GM19468 (cell line): ENCODE measurements around the gene PKP3.
"Not testable (repeated sequence)": the region's sequence is repeated elsewhere in the genome, so short reads cannot be mapped to it uniquely, and the experiment has no call there.

Source experiments
- ATAC-seq: cut with Tn5 transposase; IDR thresholded peaks from one replicate; pipeline ENCODE4 v1.9.1; 2021; ENCODE audit warnings: mild to moderate bottlenecking, moderate library complexity, moderate number of reproducible peaks; ENCODE audit not compliant: unreplicated experiment; ENCODE audit errors: extremely low read depth

Gene PKP3

DNA sequence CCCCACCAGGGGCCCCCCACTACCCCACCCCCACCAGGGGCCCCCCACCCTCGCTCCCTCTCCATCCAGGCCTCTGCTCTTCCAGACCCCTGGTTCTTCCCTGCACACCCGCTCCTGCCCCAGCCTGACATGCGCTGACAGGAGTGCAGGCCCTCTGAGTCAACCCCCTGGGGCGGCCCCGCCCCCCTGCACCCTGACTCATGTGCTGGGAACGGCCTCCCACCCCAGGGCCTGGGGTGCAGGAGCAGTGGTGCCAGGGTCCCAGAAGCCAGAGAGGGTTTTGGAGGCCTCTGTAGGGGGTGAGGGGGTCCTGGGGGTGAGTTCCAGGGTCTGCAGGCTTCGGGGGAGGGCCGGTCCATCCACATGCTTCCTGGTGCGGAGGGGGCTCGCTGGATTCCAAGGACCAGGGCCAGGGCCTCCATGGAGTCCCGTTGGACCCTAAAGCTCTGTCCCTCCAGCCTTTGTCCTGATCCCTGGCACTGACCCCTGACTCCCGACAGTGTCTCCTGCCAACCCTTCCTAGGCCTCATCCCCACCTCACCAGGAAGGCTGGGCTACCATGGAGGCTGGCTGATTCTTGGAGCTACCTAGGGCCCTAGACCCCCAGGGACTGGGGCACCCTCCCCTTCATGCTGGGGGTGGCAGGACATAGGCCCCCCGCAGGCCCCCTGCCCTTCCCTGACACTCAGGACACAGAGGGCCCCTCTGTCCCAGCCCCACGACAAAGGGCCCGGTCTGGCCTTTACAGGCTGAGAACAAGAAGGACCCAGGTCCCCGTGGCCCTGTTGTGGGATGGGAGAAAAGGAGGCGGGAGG is 583 bp upstream of the PKP3 start:
- no peak for ATAC-seq

DNA sequence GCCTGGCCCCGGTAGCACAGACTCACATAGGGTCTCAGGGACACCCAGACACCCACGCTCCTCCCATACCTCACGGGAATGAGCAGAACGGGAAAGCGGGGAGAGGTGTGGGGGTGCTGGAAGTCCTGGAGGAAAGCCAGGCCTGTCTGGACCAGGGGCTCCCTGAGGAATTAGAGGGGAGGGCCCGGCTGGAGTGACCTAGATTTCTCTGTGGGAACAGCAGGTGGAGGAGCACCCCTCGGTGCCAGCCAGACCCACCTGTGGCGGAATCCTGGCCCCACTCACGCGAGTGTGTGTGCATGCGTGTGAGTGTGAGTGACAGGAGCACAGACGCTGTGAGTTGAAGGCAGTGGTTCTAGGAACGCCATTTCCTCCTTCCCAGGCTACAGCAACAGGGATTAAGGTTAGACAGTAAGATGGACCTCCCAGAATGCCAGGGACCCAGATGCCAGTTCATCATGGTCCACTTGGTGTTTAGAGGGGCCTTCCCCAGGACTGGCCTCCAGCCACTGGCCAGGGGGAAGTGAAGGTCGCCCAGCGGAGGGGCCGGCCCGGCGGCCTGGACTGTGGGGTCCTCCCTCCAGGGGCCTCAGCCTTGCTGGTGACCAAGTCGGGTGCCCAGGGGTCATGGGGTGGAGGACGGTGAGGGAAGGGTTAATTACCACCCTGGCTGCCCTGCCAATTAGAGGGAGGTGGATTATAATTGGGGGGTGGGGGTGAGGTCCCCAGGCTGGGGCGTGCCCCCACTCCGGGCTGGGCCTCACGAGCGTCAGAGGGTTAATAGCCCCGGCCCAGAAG is 1.0 kb downstream of the PKP3 start:
- no peak for ATAC-seq

DNA sequence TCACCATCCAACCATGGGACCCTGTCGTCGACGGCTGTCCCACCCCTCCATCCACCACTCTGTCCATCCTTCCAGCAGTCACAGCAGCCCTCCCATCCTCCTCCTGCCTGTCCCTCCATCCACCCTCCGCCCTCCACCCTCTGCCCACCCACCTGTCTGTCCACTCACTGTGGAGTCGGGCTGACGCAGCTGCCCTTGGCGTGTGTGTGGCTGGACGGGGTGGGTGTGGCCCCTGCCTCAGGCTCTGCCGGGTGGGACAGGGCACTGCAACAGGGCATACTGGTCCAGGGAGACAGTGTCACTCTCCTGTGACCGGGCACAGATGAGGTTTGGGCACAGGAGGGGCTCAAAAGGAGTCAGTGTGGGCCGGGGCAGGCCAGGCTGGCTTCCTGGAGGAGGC is 1.9 kb downstream of the PKP3 start:
- ATAC-seq: no peak

DNA sequence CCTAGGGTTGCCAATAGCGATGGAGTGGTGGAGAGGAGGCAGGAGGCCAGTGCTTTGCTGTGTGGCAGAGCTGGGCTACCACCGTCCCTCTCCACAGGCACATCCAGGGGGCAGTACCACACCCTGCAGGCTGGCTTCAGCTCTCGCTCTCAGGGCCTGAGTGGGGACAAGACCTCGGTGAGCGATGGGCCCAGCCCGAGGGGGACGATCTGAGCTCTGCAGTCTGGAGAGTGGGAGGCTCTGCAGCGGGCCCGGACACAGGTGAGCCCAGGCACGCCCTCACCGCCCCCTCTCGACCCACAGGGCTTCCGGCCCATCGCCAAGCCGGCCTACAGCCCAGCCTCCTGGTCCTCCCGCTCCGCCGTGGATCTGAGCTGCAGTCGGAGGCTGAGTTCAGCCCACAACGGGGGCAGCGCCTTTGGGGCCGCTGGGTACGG is 2.5 kb downstream of the PKP3 start:
- no peak for ATAC-seq

DNA sequence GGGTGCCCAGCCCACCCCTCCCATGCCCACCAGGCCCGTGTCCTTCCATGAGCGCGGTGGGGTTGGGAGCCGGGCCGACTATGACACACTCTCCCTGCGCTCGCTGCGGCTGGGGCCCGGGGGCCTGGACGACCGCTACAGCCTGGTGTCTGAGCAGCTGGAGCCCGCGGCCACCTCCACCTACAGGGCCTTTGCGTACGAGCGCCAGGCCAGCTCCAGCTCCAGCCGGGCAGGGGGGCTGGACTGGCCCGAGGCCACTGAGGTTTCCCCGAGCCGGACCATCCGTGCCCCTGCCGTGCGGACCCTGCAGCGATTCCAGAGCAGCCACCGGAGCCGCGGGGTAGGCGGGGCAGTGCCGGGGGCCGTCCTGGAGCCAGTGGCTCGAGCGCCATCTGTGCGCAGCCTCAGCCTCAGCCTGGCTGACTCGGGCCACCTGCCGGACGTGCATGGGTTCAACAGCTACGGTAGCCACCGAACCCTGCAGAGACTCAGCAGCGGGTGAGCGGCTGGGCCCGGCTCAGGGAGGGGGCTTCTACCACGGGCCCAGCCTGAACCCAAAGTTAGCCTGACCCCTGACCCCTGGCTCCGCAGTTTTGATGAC is 3.0 kb downstream of the PKP3 start:
- ATAC-seq: no peak

DNA sequence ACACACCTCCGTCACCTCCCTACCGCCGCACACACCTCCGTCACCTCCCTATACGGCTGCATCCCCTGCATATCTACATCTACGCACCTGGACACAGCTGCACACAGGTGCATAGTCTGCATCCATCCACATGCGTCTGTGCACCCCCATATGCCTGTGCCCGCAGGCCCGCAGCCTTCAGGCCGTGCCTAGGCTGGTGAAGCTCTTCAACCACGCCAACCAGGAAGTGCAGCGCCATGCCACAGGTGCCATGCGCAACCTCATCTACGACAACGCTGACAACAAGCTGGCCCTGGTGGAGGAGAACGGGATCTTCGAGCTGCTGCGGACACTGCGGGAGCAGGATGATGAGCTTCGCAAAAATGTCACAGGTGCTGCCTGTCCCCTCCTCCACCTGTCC is 4.8 kb downstream of the PKP3 start:
- ATAC-seq: no peak

DNA sequence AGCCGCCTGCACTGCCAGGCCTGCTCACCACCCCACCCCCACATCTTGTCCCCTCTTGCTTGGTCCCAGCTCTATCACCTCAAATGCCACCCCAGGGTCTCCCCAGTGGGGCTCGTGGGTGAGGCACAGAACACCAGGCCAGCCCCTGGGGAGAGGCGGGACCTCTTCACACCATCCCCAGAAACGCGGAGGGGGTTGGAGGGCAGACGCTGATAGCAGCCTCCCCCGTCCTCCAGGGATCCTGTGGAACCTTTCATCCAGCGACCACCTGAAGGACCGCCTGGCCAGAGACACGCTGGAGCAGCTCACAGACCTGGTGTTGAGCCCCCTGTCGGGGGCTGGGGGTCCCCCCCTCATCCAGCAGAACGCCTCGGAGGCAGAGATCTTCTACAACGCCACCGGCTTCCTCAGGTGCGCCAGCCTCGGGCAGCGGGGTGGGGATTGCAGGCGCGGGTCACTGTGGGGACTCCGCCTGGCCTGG is 5.8 kb downstream of the PKP3 start:
- ATAC-seq: no peak

DNA sequence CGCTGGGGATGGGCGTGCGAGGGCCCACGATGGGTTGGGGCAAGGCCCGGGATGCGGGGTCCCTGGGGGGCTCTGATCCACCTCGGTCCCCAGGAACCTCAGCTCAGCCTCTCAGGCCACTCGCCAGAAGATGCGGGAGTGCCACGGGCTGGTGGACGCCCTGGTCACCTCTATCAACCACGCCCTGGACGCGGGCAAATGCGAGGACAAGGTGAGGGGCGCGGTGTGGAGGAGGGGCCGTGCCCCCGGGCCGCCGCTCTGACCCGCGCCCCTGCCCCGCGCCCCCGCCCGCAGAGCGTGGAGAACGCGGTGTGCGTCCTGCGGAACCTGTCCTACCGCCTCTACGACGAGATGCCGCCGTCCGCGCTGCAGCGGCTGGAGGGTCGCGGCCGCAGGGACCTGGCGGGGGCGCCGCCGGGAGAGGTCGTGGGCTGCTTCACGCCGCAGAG is 6.3 kb downstream of the PKP3 start:
- ATAC-seq: no peak

DNA sequence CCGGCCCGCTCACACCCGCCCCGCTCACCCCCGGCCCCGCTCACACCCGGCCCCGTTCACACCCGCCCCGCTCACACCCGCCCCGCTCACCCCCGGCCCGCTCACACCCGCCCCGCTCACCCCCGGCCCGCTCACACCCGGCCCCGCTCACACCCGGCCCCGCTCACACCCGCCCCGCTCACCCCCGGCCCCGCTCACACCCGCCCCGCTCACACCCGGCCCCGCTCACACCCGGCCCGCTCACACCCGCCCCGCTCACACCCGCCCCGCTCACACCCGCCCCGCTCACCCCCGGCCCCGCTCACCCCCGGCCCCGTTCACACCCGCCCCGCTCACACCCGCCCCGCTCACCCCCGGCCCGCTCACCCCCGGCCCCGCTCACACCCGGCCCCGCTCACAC is 7.2 kb downstream of the PKP3 start:
- ATAC-seq: not testable (repeated sequence)

DNA sequence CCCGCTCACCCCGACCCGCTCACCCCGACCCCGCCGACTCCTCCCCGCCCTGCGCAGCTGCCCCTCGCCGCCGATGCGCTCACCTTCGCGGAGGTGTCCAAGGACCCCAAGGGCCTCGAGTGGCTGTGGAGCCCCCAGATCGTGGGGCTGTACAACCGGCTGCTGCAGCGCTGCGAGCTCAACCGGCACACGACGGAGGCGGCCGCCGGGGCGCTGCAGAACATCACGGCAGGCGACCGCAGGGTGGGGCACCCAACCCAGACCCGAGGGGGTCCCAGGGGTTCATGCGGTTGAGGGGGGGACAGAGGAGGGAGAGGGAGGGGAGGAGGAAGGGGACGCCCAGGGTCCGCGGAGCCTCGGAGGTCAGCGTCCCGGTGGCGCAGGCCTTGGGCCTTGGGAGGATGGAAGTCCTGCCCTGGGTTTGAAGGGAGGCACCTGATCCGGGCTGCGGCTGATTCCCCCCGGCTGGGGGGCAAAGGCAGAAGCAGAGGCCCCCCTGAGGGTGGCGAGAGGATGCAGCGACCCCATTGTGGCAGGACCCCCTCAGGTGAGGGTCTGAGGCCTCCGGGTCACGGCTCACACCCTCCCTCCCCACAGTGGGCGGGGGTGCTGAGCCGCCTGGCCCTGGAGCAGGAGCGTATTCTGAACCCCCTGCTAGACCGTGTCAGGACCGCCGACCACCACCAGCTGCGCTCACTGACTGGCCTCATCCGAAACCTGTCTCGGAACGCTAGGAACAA is 9.2 kb downstream of the PKP3 start:
- ATAC-seq: no peak

DNA sequence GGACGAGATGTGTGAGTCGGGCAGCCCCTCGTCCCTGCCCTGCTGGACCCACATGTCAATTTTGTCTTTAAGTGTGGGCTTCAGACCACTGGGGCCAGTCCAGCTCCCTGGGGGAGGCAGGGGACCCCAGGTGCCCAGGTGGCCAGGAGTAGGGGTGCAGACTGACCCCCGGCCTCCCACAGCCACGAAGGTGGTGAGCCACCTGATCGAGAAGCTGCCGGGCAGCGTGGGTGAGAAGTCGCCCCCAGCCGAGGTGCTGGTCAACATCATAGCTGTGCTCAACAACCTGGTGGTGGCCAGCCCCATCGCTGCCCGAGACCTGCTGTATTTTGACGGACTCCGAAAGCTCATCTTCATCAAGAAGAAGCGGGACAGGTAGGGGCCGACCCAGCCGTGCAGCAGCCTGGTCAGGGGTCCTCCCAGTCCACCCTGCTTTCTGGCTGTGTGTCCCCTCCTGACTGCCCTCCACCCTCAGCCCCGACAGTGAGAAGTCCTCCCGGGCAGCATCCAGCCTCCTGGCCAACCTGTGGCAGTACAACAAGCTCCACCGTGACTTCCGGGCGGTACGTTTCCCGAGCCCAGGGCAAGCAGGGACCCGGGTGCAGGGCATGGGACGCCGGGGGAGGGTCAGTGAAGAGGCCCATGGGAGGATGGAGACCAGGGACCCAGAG is 9.9 kb downstream of the PKP3 start:
- ATAC-seq: no peak

DNA sequence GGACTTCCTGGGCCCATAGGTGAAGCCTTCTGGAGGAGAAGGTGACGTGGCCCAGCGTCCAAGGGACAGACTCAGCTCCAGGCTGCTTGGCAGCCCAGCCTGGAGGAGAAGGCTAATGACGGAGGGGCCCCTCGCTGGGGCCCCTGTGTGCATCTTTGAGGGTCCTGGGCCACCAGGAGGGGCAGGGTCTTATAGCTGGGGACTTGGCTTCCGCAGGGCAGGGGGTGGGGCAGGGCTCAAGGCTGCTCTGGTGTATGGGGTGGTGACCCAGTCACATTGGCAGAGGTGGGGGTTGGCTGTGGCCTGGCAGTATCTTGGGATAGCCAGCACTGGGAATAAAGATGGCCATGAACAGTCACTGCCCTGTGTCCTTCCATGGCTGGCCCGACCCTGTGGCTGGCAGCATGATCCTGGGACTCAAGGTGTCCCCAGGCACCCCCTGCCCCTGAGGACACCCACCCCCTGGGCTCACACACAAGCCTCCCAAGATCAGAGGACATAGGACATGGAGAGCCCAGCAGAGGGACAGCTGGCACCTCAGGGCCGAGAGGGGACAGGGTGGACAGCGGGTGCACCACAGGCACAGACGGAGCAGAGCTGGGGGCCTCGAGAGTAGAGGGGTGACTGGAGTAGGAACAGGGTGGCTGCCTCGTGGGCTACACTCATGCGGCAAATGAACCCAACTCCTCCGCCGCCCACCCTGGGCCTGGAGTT is 10.7 kb downstream of the PKP3 start:
- no peak for ATAC-seq

DNA sequence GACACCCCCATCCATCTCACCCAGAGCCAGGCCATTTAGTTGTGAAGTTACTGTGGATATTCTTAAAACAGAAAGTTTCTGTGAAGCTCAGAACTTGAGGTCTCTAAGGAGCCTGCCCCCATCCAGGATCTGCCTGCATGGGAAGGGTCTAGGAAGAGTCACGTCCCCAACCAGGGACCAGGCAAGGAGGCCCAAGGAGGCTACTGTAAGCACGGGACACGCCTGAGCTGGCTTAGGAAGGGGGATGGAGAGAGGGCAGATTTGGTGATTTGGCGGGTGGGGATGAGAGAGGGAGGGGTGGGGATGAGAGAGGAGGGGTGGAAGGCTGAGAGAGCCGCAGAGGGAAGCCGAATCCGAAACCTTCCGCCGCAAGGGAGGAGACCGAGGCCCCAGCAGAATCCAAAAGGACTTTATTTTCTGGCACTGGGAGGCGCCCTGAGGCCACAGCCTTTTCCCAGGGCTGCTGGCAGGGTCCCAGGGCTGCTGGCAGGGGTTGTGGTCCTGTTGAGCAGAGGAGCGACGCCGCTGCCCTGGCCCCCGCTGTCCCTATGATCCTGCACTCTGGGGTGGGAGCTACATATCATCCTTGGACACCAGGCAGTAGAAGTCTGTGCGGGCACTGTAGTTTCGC is 11.4 kb downstream of the PKP3 start:
- no peak for ATAC-seq

DNA sequence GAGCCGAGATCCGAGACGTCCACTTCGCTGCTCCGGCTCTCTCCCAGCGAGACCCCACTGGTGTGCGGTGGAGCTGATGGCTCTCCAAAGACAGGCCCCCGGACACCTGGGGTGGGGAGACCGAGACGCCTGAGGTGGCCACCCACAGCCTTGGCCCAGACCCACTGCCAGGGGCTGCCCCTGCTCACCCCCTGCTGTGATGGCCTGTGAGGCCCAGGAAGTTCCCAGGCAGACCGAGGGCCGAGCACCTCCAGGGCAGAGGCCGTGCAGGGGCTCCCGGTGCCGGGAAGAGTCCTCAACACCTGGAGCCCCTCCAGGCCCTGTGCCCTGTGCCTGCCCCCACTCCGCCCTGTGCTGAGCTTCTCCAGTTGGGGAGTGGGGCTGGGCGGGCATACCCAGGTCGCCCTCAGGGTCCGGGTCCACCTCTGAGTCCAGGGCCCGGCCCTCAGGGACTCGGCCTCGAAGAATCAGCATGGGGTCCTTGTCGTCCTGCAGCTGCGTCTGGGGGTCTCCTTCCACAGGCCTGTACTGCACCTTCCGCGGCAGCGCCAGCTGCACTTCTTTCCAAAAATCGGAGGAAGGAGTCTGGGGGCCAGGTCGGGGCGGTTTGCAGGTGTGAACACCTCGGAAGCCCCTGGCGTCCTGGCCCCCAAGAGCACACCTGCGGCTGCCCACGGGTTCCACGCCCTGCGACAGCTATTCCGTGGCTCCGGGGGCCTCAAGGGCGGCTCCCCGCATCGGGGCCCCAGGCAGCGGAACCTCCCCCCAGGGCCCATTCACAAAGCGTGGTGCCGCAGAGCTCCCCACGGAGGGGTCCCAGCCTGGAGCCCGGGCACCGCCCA is 12.2 kb downstream of the PKP3 start:
- ATAC-seq: no peak

DNA sequence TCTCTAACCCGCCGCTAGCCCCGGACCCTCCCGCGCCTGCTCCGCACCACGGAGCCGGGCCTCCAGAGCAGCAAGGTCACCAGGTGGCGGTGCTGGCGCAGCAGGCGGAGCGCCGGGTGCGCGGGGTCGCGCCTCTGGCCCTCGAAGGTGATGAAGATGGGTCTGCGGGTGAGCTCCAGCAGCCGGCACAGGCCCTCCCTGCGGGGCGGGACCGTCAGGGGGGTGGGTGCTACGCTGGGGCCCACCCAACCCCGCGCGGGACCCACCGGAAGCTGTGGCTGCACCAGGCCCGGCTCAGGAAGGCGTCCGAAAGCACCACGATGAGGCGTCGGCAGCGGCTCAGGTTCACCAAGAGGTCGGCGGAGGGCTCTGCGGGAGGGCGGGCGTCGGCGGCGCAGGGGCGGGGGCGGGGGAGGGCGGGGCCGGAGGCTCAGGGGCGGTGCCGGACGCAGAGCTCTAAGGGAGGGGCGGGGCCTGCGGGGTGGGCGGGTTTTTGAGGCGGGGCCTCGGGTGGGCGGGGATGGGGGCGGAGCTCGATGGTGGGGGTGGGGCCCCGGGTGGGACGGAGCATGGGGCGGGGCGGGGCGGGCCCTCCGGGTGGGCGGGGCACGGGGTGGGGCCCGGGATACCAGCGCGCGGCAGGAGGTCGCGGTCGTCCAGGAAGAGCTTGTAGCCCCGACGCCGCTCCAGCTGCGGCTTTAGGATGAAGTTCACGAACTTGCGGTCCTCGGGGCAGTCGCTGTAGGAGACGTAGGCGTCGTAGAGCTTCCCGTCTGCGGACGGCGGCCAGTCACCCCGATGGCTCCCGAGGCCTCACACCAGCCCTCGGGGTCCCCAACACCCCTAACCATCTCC is 13.0 kb downstream of the PKP3 start:
- ATAC-seq: no peak

DNA sequence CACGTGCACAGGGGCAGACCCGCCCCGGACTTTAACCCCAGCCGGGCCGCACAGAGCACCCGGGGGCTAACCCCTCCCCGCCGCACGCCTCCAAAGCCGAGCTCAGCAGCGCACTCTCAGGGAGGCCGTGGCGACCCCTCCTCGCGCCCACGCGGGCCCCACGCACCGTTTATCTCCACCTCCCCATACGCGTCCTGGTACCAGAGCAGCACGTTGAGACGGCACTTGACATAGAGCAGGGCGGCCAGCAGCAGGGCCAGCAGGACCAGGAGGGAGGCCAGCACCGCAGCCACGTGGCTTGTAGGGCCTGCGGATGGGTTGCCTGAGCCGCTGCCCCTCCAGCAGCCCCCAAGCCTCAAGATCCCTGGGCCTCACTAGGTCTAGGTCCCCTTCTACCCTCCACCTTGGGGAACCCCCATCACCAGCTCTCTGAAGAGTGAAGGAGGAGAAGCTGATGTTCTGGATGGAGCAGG is 13.7 kb downstream of the PKP3 start:
- ATAC-seq: no peak
